H1 (cell line): ENCODE measurements around the gene PDE8A.

Source experiments
- ASH2L ChIP-seq: fragments of 200-600, 300-600 bp; sonication (generic); IDR thresholded peaks from one replicate; pipeline ENCODE4 v1.7.1; 2017; ENCODE audit warnings: low read length
- EP300 ChIP-seq, 2 experiments: IDR thresholded peaks; 1 replicate in 1 of 2; 2 replicates in 1 of 2; pipeline ENCODE4 v1.6.1; 2011 to 2012; ENCODE audit warnings: low read depth in 2 of 2, low read length in 2 of 2, mild to moderate bottlenecking in 2 of 2, borderline replicate concordance in 1 of 2, inconsistent platforms in 1 of 2, moderate library complexity in 1 of 2
- HDAC2 ChIP-seq, 2 experiments: fragments of 300-600 bp in 1 of 2; sonication (generic) in 1 of 2; IDR thresholded peaks; 2 replicates each; pipeline ENCODE4 v1.6.1; 2011 to 2012; ENCODE audit warnings: low read depth in 2 of 2, low read length in 2 of 2, mild to moderate bottlenecking in 2 of 2, moderate library complexity in 2 of 2, borderline replicate concordance in 1 of 2, inconsistent platforms in 1 of 2
- KDM1A ChIP-seq: fragments of 200-600, 300-600 bp; sonication (generic); IDR thresholded peaks from 2 replicates; pipeline ENCODE4 v1.7.1; 2016; ENCODE audit warnings: mild to moderate bottlenecking, low read length, borderline replicate concordance
- POLR2A ChIP-seq, 2 experiments: IDR thresholded peaks; 1 replicate in 1 of 2; 2 replicates in 1 of 2; pipeline ENCODE4 v1.6.1; 2011; ENCODE audit warnings: low read depth in 2 of 2, low read length in 2 of 2, mild to moderate bottlenecking in 2 of 2; ENCODE audit errors: control extremely low read depth in 1 of 2
- SP1 ChIP-seq: IDR thresholded peaks from 2 replicates; pipeline ENCODE4 v1.6.1; 2011; ENCODE audit warnings: low read depth, low read length
- TAF7 ChIP-seq: optimal IDR thresholded peaks from 2 replicates; pipeline ENCODE3; 2011; ENCODE audit warnings: low read depth, mild to moderate bottlenecking, inconsistent platforms, low read length, moderate library complexity, borderline replicate concordance
- TF ChIP-seq, protein P1 (sequence below), 3 experiments: IDR thresholded peaks; 1 replicate in 2 of 3; 2 replicates in 1 of 3; pipeline versions ENCODE4 v1.5.1 to v1.6.1; 2011; ENCODE audit warnings: low read length in 3 of 3, mild to moderate bottlenecking in 3 of 3, inconsistent platforms in 2 of 3, low read depth in 1 of 3, moderate library complexity in 1 of 3; ENCODE audit not compliant: insufficient read depth in 1 of 3; ENCODE audit errors: control extremely low read depth in 1 of 3
- TF ChIP-seq, protein P2 (sequence below): IDR thresholded peaks from 2 replicates; pipeline ENCODE4 v1.6.1; 2012; ENCODE audit warnings: inconsistent platforms

DNA sequence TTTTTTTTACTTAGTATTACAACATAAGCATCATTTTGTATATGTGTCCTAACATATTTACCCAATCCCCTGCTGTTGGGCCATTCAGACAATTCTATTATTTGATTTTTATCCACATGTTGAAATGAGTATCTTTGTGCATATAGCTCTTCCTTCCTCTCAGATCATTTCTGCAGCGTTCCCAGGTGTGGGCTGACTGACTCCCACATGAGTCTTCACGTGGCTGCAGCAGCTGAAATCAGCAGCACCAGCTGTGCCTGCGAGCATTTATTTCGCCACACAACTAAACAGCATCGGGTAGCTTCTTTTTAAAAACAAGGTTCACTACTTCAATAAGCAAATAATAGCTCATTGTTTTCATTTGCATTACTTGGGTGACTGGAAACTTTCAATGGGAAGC lies 44.5 kb upstream of the PDE8A start:
- TF ChIP-seq, protein P1, sequence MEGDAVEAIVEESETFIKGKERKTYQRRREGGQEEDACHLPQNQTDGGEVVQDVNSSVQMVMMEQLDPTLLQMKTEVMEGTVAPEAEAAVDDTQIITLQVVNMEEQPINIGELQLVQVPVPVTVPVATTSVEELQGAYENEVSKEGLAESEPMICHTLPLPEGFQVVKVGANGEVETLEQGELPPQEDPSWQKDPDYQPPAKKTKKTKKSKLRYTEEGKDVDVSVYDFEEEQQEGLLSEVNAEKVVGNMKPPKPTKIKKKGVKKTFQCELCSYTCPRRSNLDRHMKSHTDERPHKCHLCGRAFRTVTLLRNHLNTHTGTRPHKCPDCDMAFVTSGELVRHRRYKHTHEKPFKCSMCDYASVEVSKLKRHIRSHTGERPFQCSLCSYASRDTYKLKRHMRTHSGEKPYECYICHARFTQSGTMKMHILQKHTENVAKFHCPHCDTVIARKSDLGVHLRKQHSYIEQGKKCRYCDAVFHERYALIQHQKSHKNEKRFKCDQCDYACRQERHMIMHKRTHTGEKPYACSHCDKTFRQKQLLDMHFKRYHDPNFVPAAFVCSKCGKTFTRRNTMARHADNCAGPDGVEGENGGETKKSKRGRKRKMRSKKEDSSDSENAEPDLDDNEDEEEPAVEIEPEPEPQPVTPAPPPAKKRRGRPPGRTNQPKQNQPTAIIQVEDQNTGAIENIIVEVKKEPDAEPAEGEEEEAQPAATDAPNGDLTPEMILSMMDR (IDR thresholded peaks at IDR 0.05; ENCODE audit: control extremely low read depth in 1 of 3, insufficient read depth in 1 of 3, low read depth in 1 of 3, low read length in 3 of 3): no peak
- TF ChIP-seq, protein P2, sequence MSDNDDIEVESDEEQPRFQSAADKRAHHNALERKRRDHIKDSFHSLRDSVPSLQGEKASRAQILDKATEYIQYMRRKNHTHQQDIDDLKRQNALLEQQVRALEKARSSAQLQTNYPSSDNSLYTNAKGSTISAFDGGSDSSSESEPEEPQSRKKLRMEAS: no peak
- TF ChIP-seq ASH2L (no peak), KDM1A (no peak), HDAC2 (IDR thresholded peaks at IDR 0.05; ENCODE audit: borderline replicate concordance in 1 of 2, low read depth in 2 of 2, low read length in 2 of 2) (no peak), EP300 (IDR thresholded peaks at IDR 0.05; ENCODE audit: borderline replicate concordance in 1 of 2, low read depth in 2 of 2, low read length in 2 of 2) (no peak), POLR2A (IDR thresholded peaks at IDR 0.05; ENCODE audit: control extremely low read depth in 1 of 2, low read depth in 2 of 2, low read length in 2 of 2) (no peak), TAF7 (no peak), SP1 (no peak)
